ENCODE data around the gene PREX1.
A peak's percentile ranks its signal among the peaks of the same experiment; 100 is the strongest.

The PREX1 gene

DNA sequence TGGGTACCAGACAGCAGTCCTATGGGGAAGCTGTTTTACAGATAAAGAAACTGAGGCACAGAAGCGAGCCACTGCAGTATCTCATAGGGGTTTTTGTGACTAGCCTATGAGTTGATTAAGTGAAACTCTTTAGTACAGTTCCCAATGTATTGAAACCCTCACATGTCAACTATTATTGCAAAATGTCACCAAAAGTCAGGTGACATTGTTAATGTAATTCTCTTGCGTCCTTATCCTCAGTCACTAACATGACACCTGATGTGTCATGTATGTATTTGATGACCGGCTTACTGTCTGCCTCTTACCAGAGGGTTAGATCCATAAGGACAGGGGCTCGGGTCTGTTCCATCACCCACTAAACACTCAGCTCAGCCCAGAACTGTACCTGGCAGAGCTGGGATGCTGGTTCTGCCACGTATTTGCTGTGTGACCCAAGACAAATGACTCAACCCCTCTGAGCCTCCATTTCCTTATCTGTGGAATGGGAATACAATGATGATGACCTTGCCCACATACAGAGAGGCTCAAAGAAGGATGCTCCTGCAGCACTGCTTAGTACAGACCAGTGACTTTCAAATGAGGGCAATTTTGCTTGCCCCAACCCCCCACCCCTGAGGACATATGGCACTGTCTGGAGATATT, 32.9 kb downstream of the PREX1 start (continued):
- TF ChIP-seq, protein P1, sequence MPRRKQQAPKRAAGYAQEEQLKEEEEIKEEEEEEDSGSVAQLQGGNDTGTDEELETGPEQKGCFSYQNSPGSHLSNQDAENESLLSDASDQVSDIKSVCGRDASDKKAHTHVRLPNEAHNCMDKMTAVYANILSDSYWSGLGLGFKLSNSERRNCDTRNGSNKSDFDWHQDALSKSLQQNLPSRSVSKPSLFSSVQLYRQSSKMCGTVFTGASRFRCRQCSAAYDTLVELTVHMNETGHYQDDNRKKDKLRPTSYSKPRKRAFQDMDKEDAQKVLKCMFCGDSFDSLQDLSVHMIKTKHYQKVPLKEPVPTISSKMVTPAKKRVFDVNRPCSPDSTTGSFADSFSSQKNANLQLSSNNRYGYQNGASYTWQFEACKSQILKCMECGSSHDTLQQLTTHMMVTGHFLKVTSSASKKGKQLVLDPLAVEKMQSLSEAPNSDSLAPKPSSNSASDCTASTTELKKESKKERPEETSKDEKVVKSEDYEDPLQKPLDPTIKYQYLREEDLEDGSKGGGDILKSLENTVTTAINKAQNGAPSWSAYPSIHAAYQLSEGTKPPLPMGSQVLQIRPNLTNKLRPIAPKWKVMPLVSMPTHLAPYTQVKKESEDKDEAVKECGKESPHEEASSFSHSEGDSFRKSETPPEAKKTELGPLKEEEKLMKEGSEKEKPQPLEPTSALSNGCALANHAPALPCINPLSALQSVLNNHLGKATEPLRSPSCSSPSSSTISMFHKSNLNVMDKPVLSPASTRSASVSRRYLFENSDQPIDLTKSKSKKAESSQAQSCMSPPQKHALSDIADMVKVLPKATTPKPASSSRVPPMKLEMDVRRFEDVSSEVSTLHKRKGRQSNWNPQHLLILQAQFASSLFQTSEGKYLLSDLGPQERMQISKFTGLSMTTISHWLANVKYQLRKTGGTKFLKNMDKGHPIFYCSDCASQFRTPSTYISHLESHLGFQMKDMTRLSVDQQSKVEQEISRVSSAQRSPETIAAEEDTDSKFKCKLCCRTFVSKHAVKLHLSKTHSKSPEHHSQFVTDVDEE (CRISPR knock-in tag; IDR thresholded peaks at IDR 0.05), result no peak
- no peak for TF ChIP-seq RARB (CRISPR knock-in tag; IDR thresholded peaks at IDR 0.05)
- TF ChIP-seq TOX (CRISPR knock-in tag; IDR thresholded peaks at IDR 0.05; ENCODE audit: borderline replicate concordance), result no peak
- TF ChIP-seq PPARA (CRISPR knock-in tag; IDR thresholded peaks at IDR 0.05; ENCODE audit: borderline replicate concordance), result no peak
- TF ChIP-seq, protein P2, sequence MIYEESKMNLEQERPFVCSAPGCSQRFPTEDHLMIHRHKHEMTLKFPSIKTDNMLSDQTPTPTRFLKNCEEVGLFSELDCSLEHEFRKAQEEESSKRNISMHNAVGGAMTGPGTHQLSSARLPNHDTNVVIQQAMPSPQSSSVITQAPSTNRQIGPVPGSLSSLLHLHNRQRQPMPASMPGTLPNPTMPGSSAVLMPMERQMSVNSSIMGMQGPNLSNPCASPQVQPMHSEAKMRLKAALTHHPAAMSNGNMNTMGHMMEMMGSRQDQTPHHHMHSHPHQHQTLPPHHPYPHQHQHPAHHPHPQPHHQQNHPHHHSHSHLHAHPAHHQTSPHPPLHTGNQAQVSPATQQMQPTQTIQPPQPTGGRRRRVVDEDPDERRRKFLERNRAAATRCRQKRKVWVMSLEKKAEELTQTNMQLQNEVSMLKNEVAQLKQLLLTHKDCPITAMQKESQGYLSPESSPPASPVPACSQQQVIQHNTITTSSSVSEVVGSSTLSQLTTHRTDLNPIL (CRISPR knock-in tag; IDR thresholded peaks at IDR 0.05; ENCODE audit: low read depth), result no peak

DNA sequence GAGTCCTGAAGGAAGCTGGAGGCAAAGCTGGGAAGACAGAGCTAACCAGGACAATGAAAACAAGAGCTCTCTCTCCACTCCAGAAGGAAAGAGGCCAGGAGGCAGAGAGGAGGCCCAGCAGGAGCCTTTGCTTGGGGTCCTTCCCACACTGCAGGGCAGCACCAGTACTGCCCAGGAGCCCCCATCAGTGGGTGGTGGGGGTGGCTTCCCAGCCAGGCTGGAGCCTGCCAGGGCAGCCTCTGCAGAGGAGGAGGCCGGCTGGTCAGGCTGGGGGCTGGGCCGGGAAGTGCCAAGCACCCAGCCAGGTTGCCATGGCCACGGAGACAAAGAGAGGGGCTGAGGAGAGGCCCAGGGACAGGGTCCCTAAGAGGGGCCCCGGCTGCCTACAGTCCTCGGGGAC, 33.4 kb downstream of the PREX1 start:
- TF ChIP-seq SNAI2 (CRISPR knock-in tag; IDR thresholded peaks at IDR 0.05), result no peak
- no peak for TF ChIP-seq GLIS3 (CRISPR knock-in tag; IDR thresholded peaks at IDR 0.05)
- ATAC-seq, result no peak; the same call in 2 of the 3 replicates

DNA sequence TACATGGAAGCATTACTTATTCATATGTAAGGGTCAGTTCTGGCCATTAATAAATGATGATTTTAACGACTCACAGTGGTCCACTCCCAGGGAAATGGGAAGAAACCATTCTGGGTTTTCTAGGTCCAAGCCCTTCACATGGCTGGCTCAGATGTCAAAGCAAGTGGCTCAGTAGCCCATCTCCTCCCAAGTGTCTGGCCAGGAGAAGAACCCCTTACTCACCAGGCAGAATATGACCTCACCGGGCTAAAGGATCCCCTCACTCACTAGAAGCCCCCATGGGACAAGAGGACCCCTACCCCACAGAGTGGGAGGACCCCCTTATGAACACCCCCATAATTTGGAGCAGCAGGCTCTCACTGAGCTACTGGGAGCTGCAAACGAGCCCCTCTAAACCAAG, 34.0 kb downstream of the PREX1 start:
- TF ChIP-seq OSR1 (CRISPR knock-in tag; IDR thresholded peaks at IDR 0.05), result no peak
- TF ChIP-seq TOX (CRISPR knock-in tag; IDR thresholded peaks at IDR 0.05; ENCODE audit: borderline replicate concordance), result no peak
- TF ChIP-seq ARNTL (CRISPR knock-in tag; IDR thresholded peaks at IDR 0.05; ENCODE audit: borderline replicate concordance, low read depth), result no peak
- TF ChIP-seq, protein P3, sequence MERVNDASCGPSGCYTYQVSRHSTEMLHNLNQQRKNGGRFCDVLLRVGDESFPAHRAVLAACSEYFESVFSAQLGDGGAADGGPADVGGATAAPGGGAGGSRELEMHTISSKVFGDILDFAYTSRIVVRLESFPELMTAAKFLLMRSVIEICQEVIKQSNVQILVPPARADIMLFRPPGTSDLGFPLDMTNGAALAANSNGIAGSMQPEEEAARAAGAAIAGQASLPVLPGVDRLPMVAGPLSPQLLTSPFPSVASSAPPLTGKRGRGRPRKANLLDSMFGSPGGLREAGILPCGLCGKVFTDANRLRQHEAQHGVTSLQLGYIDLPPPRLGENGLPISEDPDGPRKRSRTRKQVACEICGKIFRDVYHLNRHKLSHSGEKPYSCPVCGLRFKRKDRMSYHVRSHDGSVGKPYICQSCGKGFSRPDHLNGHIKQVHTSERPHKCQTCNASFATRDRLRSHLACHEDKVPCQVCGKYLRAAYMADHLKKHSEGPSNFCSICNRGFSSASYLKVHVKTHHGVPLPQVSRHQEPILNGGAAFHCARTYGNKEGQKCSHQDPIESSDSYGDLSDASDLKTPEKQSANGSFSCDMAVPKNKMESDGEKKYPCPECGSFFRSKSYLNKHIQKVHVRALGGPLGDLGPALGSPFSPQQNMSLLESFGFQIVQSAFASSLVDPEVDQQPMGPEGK (CRISPR knock-in tag; IDR thresholded peaks at IDR 0.05; ENCODE audit: borderline replicate concordance), result no peak
- TF ChIP-seq GLIS3 (CRISPR knock-in tag; IDR thresholded peaks at IDR 0.05), result no peak
- TF ChIP-seq CSDC2 (CRISPR knock-in tag; IDR thresholded peaks at IDR 0.05), result no peak
- TF ChIP-seq, protein P1 (CRISPR knock-in tag; IDR thresholded peaks at IDR 0.05), result no peak
- TF ChIP-seq SNAI2 (CRISPR knock-in tag; IDR thresholded peaks at IDR 0.05), result no peak
- TF ChIP-seq ZNF70 (CRISPR knock-in tag; IDR thresholded peaks at IDR 0.05), result no peak
- TF ChIP-seq ISL1 (CRISPR knock-in tag; IDR thresholded peaks at IDR 0.05), result no peak
- no peak for TF ChIP-seq PPARA (CRISPR knock-in tag; IDR thresholded peaks at IDR 0.05; ENCODE audit: borderline replicate concordance)
- TF ChIP-seq ZNF565 (CRISPR knock-in tag; conservative IDR thresholded peaks at IDR 0.05; ENCODE audit: low read depth), result no peak
- ATAC-seq, result no peak

DNA sequence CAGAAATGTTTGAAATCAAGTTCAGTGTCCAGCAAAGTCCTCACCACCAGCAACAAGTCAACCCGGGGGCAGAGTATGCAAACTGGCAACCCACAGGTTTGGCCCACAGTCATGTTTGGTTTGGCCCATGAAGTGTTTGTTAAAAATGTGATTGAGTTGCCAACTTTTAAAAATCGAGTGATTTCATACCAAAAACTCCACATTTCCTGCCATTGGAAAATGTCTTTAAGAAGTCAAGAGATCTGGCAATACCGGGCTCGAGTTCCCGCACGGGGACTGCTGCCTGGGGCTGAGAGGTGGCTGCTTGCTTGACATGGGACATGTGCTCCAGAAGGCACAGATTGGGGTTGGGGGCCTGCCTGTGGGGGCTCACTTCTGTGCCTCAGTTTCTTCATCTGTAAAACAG, 36.1 kb downstream of the PREX1 start:
- peak; percentile 49 for ATAC-seq
- TF ChIP-seq, protein P2 (CRISPR knock-in tag; IDR thresholded peaks at IDR 0.05; ENCODE audit: low read depth), result no peak
- TF ChIP-seq CSDC2 (CRISPR knock-in tag; IDR thresholded peaks at IDR 0.05) (no peak), RARB (CRISPR knock-in tag; IDR thresholded peaks at IDR 0.05) (no peak), TOX (CRISPR knock-in tag; IDR thresholded peaks at IDR 0.05; ENCODE audit: borderline replicate concordance) (no peak), BACH2 (CRISPR knock-in tag; IDR thresholded peaks at IDR 0.05; ENCODE audit: borderline replicate concordance) (no peak), ESRRG (CRISPR knock-in tag; IDR thresholded peaks at IDR 0.05) (no peak), OSR1 (CRISPR knock-in tag; IDR thresholded peaks at IDR 0.05) (no peak), ZNF565 (CRISPR knock-in tag; conservative IDR thresholded peaks at IDR 0.05; ENCODE audit: low read depth) (no peak), ZC3H10 (CRISPR knock-in tag; IDR thresholded peaks at IDR 0.05) (no peak), ISL1 (CRISPR knock-in tag; IDR thresholded peaks at IDR 0.05) (no peak), ZNF70 (CRISPR knock-in tag; IDR thresholded peaks at IDR 0.05) (no peak)
- TF ChIP-seq, protein P3 (CRISPR knock-in tag; IDR thresholded peaks at IDR 0.05; ENCODE audit: borderline replicate concordance), result no peak
- TF ChIP-seq, protein P1 (CRISPR knock-in tag; IDR thresholded peaks at IDR 0.05), result no peak
